HG03432 (cell line): Measurements from ENCODE around the gene DAD1.

Experiments
- ATAC-seq: cut with Tn5 transposase; IDR thresholded peaks from one replicate; pipeline ENCODE4 v1.9.1; 2021; ENCODE audit warnings: mild to moderate bottlenecking, moderate library complexity; ENCODE audit not compliant: unreplicated experiment

The DAD1 gene

DNA sequence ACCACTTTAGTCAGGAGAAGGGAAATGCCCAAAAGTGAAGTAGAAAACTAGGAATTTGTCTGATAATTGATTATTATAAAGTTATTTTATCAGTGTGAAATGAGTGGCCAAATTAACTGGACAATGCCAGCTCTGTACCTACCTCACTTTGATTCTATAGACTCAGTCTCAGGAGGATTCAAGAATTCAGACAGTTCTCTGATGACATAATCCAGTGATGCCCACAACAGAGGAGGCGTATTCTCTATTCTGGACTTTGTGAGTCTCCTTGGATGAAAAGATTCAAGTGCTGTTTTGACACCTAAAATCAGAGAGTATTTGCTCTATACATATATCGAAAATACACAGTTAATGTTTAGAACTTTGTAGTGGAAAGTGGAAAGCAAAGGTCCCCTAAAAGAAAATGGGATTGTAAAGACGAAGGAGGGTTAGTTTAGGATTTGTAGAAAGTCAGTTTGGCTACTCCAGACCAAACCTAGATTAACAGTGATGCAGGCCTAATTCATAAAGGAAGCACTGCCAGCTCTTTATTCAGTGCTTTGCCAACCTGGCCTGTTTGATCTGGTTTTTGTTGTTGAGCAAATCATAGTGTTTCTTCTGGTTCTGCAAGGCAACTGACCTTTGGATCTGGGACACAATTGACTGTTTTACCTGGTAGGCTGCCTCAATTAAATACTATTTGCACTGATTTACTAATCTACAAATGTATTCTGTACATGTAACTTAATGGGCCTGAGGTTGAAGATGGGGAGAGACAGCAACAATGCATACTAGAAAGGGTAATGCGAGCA is 67.4 kb downstream of the DAD1 start:
- no peak for ATAC-seq

DNA sequence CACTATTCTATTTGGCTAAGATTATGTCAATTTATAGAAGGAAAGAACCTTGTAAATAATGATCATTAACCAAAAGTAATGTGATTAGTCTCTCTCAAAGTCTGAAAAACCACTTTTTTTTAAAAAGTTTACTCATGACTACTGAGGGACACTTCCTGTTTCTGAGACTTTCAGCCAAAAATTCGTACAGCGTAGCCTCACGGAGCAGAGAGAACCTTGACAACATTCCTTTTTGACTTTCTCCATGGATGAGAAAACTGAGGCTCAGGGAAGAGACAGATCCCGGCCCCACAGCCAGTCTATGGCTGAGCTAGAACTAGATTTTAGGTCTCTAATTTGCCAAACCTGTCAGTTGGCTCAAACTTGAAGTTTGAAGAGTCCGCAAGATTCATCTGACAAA is 68.2 kb downstream of the DAD1 start:
- ATAC-seq: no peak

DNA sequence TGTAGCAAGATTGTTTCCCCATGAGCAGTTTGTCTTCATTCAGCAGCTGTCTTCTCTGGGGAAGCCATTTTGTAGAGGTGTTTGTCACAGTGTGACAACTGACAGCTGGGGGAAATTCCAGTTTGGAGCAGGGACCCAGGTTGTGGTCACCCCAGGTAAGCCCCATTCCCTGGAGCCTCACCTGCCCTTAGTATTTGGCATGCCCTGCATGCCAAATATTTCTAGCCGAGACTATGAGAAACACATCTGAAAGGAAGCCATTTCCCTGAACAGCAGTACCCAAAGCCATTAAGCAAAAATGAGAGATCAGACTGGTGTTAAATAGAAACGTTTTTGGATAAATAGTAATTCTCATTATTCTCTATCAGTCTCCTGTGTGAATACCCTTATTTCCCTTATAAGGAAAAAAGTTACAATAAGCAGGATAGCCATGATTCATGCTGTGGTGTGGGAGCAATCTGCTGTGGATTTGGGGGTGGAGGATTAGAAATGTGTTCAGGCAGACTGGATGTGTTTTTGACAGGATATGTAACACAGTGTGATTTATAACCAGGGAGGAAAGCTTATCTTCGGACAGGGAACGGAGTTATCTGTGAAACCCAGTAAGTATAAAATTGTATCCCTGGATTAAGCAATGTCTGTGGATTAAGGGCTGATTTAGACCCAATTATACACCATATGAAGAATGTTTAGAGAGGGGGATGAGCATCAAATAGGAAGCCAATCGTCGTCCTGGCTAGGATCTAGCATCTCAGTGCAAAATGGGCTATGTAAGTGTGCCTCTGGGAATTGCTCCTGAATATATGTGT is 68.9 kb downstream of the DAD1 start:
- no peak for ATAC-seq

DNA sequence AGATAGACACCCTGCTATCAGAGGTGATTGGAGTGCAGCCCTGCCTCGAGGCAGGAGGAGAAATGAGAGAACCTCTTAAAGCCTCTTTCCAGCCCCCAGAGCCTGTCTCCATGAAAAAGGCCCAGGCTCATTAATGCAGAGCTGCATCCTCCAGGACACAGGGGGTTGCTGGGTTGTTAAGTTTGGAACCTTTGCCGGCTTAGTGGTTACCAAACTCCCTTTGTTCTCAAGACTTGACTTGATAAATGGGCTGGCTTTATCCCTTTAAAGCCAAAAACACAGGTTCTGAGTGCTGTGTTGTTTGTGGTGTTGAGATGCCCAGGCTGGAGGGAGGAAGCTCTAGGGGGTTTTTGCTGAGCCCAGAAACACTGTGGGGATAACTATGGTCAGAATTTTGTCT is 71.0 kb downstream of the DAD1 start:
- no peak for ATAC-seq

DNA sequence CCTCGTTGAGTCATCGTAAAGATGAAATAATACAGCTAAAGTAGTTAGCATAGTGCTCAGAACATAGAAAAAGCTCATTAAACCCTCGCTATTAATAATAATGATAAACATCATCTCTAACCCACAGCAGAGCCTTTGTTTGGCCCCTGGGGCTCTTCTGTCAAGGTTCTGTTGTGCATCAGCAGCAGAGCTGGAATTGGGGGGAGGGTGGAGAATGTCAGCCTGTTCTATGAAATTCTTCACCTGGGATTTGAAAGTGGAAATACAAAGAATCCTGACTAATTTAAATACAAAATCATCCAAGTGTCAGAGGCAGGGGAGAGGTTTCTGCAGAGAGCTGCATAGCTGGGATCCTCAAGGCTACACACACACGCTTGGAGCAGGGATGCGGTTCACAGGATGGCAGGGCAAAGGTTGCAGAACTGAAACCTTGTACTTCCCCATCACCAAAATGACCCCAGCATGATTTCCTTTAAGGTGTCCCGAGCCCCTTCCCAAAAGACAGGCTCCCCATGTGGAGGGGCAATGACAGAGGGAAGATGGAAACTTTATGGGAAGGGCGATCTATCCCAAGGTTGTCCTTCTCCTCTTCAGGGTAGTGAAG is 71.8 kb downstream of the DAD1 start:
- ATAC-seq: no peak

DNA sequence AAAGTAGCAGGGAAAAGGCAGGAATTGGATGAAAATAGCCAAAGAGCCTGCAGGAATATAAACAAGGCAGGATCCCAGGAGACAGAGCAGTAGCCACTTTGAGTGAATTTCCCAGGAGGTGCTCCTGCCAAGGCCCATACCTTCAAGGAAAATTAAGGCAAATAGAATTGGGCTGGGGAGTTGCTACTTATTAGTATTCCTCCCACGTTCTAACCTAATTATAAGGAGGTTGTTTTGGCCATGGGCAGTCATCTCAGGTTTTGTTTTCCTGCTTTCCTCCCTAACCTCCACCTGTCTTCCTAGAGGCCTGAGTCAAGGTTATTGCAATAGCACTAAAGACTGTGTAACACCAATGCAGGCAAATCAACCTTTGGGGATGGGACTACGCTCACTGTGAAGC is 73.1 kb downstream of the DAD1 start:
- no peak for ATAC-seq
